CD4-positive, alpha-beta T cell treated with Interleukin-2 at 100 ng/mL for 4 hours (primary cell): ENCODE data around the gene THOC6.
A peak's percentile ranks its signal among the peaks of the same experiment; 100 is the strongest.

Experiments
- DNase-seq: peaks from one replicate; pipeline ENCODE4 v3.0.0-alpha.2; 2020; ENCODE audit warnings: low spot score

Gene THOC6

DNA sequence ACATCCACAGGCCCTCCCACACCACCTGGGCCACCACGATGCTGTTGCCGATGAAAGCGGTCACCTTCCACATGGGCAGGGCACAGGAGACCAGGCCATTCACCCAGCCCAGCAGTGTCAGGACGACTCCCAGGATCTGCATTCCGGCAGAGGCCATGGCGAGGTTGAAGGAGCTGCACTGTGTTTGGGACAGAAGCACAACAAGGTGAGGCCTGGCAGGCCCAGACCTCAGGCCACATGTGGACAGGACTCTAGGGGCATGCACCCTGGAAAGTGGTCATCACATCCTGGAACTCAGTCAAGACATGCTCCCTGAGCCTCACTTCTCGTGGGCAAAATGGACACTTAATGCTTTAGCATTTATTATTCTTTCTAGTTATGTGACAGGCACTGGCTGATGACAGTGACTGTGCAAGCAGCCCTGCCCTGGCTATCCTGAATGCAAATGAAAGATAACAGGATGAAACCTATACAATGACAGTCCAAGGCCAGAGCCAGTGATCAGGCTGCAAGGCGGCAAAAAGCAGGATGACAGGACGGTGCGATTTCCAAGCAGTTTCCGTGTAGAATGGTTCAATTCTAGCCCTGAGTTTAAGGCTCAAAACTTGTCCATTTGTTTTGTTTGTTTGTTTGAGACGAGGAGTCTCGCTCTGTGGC, 7.8 kb upstream of the THOC6 start:
- no peak for DNase-seq

DNA sequence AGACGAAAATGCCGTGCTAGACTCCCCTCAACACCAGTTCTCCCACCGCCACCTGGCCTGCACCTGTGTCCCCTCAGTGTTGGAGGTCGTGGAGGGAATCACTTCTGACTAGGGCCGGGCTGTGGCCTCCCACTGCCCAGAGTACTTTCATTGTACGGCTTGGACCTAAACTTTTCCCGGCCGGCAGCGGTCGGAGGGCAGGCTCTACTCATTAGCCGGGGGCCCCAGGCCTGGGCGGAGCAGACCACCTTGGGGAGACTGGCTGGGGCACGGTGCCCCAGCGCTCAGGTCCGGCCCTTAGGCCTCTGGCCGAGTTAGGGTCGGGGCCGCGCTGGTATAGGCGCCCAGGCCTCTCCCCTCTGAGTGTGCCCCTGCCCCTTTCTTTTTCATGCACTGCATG, 6.5 kb upstream of the THOC6 start:
- no peak for DNase-seq

DNA sequence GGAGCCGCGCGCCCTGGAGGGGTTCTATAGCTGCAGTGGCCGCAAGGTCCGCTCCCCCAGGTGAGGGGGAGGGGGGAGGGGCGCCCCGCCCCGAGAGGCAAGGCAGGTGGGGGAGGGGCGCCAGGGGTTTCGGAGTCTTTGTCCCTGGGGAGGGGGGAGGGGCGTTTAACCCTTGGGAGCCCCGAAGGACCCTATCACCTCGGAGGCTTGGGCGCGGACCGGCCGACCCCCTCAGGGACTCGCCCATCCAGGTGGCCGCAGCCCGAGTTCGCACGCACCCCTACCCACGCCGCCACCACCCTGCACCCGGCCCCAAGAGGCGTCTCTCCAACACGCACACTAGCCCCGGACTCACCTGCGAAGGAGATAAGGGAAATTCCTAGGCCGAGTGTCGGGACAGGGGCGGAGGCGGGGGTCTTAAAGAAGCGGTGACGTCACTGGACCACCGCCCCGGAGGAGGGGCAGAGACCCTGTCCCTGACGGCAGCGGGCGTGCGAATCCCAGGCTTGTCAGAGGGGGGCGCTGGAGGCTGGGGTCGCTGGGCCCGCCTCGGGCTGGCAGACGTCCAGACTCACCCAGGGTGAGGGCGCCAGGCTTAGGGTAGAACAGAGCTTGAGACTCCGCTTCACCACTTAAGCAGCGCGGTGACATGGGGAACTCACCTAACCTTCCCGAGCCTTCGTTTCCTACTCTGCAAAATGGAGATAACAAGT, 5.9 kb upstream of the THOC6 start, which contains the start of gene CLDN6:
Gene CLDN6, minus strand, starts transcription at position 390 of the 713 bp plus-strand sequence. CDS start 2,162 bp downstream, outside the sequence.
- peak; percentile 27 for DNase-seq

DNA sequence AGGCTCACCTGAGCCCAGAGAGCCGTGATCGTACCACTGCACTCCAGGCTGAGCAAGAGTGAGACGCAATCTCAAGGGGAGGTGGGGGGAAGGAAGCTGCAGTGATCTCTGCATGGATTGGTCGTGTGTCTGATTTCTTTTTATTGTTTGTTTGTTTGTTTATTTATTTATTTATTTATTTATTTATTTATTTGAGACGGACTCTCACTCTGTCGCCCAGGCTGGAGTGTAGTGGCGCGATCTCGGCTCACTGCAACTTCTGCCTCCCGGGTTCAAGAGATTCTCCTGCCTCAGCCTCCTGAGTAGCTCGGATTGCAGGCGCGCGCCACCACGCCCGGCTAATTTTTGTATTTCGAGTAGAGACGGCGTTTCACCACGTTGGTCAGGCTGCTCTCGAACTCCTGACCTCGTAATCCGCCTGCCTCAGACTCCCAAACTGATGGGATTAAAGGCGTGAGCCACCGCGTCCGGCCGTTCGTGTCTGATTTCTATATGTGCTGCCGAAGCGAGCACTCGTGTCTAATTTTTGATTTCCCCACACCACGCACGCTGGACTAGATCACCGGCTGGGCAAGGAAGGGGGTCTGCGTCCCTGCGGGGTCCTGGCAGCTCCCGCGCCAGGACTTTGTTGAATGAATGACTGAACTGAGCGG, 4.1 kb upstream of the THOC6 start:
- no peak for DNase-seq

DNA sequence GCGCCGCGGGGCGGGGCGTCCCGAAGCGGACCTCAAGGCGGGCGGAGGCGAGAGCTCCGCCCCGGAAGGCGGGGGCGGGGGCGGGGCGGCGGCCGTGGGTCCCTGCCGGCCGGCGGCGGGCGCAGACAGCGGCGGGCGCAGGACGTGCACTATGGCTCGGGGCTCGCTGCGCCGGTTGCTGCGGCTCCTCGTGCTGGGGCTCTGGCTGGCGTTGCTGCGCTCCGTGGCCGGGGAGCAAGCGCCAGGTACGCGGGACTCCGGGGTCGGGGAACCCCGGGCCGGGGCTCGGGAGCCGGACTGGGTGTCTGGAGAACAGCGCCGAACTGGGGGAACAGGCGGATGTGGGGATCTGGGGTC, 3.6 kb upstream of the THOC6 start, which contains the start of gene TNFRSF12A:
Gene TNFRSF12A, plus strand, starts transcription at position 122 of the 357 bp plus-strand sequence. Its CDS starts 30 bp downstream, at position 152.
- DNase-seq: peak; percentile 66

DNA sequence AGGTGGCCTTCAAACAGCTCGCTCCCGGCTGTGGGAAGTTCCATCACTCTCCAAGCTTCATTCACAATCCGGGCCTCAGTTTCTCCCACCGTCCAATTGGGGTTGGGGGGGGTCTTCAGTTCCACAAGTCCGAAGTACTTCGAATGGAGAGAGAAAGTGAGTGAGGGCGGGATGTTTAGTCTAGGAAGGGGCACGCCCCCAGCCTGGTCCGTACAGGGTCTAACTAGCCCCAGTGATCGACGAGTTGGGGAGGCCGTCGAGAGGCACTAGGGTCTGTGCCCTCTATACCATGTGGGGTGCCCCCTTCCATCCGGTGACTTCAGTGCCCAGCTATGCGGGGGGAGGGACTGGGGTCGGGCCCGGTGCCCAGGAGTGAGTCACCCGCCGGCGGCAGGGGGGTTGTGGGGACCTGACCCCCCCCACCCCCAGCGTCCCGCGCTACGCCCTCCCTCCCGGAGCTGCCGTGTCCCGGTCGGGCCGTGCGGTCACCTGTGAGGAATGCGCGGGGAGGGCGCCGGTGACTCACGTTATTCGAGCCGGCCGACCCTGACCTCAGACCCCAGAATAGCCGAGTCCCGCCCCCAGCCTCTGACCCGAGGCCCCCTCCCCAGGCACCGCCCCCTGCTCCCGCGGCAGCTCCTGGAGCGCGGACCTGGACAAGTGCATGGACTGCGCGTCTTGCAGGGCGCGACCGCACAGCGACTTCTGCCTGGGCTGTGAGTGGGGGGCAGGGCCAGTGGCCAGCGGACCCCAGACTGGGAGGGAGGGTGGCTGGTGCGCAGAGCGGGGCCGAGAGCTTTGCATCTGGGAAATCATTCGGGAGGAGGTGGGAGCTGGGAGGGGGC, 3.0 kb upstream of the THOC6 start:
- DNase-seq: peak; percentile 80

DNA sequence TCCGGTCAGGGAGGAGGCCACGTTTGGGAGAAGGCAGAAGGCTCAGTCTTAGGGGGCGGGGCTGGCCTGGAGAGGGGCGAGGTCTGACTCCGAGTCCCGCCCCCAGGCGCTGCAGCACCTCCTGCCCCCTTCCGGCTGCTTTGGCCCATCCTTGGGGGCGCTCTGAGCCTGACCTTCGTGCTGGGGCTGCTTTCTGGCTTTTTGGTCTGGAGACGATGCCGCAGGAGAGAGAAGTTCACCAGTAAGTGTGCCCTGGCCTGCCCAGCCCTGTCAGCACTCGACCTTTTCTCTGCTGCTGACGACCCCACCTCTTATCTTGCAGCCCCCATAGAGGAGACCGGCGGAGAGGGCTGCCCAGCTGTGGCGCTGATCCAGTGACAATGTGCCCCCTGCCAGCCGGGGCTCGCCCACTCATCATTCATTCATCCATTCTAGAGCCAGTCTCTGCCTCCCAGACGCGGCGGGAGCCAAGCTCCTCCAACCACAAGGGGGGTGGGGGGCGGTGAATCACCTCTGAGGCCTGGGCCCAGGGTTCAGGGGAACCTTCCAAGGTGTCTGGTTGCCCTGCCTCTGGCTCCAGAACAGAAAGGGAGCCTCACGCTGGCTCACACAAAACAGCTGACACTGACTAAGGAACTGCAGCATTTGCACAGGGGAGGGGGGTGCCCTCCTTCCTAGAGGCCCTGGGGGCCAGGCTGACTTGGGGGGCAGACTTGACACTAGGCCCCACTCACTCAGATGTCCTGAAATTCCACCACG, 2.2 kb upstream of the THOC6 start:
- DNase-seq: peak; percentile 87

- peak; percentile 89 for DNase-seq
Measured at GRCh38 chr16:3022208-3022683, 1.6 kb upstream of the THOC6 start.

- DNase-seq: peak; percentile 11
Measured at GRCh38 chr16:3022684-3023414, 986 bp upstream of the THOC6 start.

GRCh38 chr16:3023415-3023668, 493 bp upstream of the THOC6 start:
- no peak for DNase-seq

- DNase-seq: no peak
Measured at GRCh38 chr16:3025032-3026002, 1.5 kb downstream of the THOC6 start.

DNA sequence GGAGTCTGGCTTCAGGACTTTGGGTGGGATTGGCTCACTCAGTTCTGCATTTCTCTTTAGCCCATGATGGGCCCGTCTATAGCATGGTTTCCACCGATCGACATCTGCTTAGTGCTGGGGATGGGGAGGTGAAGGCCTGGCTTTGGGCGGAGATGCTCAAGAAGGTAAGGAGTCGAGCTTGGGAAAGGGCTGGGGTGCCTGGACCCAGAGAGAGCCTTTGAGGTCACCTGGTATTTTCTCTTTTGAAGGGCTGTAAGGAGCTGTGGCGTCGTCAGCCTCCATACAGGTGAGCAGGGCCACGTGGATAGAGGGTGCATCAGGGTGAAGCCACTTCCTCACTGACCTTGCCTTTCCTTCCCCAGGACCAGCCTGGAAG, 2.2 kb downstream of the THOC6 start:
- no peak for DNase-seq

GRCh38 chr16:3026609-3027488, 3.0 kb downstream of the THOC6 start:
- DNase-seq: no peak

GRCh38 chr16:3027489-3027795, 3.6 kb downstream of the THOC6 start:
- DNase-seq: no peak

DNA sequence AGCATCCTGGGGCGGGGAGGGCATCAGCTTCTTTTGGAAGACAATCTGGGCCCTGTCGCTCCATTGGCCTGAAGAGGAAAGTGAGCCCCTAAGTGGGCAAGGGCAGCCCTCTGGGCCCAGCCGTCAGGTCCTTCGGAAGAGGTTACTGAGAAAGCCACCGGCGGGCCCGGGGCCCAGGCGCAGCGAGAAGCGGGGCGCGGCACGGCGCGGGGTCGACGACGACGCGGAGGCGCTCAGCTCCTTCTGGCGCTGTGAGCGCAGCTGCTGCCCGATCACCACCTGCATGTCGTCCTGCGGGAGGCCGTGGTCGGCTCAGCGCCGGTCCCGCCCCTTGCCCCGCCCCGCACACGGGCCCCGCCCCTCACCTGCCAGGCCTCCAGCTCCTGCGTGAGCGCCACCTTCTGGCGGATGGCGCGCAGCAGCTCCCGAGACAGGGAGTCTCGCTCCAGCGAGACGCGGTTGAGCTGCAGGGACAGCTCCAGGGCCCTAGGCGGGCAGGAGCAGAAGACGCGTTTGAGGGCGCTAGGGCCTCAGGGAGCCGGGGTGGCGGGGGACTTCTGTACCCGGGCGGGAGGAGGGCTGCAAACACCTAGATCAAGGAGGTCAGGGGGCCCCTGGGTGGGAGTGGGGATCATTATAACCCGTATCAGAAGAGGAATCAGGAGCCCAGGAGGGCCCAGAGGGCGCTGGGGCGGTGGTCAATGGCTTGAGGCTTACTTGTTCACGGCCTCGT, 4.3 kb downstream of the THOC6 start:
- DNase-seq: peak; percentile 88

GRCh38 chr16:3028716-3029319, 5.0 kb downstream of the THOC6 start:
- no peak for DNase-seq

DNA sequence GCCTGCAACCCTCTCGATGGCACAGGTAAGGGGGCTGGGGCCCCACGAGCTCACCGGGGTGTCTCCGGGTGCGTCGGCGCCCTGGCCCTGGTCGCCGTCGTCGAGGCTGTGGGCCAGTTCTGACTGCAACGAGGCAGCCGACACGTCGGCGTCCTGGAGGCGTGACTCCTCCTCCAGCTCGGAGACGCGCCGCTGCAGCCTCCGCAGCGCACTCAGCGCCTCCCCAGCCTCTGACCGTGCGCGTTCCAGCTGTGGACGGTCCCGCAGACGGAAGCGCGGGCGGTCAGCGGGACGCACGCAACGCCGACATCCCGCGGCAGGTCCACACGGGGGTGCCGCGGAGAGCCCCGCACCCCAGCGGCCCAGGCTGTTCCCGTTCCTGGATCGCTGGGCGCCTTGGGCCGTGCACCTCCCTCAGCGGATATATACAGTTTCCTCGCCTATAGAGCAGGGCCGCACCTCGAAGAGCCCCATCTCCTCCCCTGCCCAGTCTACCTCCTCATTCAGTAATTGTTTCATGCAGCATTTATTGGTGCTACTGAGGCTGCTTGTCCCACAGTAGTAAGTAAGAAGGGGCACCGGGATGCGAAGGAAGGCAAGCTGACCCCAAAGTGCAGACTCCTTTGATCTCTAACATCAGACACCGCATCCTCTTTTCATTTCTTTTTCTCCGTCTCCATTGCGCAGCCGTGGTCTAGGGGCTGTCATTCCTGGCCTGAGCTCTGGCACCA, 5.8 kb downstream of the THOC6 start:
- peak; percentile 32 for DNase-seq
